Suppressor macrophage treated with lipopolysaccharide for 1 hour (primary cell): ENCODE measurements around the gene LRRC8D.
"Not testable (repeated sequence)": the region's sequence is repeated elsewhere in the genome, so short reads cannot be mapped to it uniquely, and the experiment has no call there.

Source experiments
- DNase-seq, 3 donors: peaks; one replicate each; pipeline ENCODE4 v3.0.0-alpha.2; 2020 to 2022

Gene LRRC8D

DNA sequence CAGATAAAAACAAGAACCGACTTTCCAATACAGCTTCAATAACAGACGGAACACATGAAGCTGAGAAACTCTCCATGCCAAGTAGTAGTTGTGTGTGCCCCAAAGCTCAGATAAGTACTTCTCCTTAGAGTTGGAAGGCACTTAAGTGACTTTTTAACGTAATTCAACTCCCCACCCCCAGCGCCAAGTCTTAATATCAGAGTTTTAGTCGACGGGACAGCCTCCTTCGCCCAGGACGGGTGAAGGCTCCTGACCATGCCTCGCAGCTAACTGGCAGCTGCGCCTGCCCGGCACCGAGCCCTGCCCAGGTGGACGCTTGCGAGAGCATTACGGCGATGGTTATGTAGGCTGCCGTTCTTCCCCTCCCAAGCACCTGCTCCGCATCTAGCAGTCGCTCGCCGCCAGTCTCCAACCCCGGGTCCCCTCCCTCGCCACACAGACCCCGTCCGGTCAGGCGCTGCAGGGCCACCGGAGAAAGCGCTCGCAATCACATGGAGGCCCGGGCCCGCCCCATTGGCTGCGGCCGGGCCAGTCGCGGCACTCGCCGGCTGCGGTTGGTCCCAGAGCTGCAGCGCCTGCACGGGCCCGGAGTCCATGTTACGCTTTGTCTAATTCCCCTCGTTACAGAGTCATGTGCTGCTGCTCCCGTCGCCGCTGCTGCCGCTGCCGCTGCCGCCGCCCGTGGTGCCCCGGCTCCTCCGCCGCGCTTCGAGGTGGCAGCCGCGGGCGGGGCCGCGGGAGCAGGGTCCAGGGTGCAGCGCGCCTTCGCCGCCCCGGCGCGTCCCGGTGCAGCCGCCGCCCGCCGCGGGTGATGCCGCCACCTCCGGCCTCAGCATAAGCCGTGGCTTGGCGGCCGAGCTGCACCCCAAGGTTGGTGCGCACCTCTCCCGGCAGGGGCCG lies at the start of gene LRRC8D:
Gene LRRC8D, plus strand, starts transcription at position 611 of the 900 bp plus-strand sequence. CDS start 112,037 bp downstream, outside the sequence.
- DNase-seq = peak; percentile 87 to 93 (median 87)

DNA sequence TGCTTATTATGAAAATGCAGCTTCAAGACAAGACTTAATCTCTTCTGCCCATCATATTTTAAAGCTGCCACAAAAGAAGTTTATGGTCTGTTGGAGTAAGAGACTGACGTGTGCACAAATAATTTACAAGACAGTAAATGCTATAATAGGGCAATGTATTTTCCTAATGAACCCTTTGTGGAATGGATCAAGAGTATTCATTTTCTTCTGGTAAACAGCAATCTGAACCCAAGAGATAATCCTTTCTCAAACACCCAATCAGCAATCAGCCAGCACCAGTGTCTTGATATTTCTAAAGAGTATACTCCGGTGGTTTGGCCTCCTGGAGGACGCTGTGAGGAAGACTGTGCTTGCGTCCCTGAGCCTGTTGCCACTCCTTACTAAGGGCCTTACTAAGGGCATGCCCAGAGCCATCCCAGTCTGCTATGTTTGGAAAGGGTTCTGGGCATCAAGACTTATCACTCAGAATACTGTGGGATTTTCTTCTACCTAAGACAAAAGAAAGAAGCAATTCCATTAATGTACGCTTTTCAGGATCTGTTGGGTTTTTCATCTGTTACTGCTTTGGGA lies 48.8 kb upstream of the LRRC8D start:
- no peak for DNase-seq

DNA sequence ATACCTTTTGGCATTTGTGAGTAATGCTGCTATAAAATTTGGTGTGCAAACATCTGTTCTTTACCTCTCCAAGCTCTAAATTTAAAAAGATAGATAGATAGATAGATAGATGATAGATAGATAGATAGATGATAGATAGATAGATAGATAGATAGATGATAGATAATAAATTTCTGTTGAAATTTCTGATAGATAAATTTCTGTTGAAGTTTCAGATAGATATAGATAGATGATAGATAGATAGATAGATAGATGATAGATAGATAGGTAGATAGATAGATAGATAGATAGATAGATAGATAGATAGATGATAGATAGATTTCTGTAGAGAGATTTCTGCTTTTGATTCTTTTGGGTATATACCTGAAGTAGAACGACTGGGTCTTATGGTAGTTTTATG lies 44.7 kb upstream of the LRRC8D start:
- not testable (repeated sequence) for DNase-seq

DNA sequence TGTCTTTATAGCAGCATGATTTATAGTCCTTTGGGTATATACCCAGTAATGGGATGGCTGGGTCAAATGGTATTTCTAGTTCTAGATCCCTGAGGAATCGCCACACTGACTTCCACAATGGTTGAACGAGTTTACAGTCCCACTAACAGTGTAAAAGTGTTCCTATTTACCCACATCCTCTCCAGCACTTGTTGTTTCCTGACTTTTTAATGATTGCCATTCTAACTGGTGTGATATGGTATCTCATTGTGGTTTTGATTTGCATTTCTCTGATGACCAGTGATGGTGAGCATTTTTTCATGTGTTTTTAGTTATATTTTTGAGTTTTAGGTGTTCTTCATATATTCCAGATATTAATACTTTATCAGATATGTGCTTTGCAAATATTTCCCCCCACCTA lies 43.6 kb upstream of the LRRC8D start:
- not testable (repeated sequence) for DNase-seq

DNA sequence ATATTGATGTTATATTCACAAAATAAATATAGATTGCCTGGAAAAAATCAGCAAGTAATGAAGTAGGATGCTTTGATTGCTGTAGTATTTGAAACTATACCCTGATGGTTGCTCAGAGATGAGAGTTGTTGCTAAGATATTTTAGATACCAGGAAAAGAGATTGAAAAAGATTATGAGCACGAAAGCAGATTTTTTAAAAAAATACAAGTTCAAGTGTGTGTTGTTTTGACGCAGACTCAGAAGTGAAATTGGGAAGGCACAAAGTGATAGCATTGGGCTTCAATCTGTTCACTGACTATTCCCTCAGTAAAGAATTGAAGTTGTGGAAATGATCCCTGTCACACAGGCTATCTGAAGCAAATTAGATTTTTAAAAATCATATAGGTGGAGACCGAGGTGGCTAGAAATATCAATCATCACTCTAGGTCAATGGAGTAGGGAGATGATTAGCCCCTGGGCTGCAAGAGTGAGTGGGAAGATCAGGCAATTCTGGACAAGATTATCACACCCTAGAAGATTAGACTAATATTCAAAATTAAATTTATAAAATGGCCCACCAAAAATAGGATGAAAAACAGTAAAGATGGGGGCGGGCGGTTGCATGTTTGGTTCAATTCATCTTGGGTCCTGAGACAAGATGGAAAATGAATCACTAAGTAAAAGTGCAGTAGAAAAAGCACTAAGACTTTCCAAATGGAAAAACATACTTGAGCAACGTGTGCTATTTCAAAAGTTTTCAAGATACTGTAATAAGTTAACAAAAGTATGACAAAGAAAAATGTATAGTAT lies 41.5 kb upstream of the LRRC8D start:
- DNase-seq = no peak

DNA sequence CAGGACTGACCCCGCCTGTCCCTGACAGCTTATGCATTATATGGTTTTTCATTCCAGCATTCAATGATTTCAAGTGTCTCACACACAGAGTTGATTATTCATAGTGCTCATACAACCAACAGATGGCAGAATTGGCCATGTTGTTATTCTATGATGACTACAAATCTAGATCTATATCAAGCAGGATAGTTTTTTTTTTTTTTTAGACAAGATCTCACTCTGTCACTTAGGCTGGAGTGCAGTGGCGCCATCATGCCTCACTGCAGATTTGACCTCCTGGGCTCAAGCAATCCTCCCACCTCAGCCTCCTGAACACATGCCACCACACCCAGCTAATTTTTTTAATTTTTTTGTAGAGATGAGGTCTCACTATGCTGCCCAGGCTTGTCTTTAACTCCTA lies 40.1 kb upstream of the LRRC8D start:
- peak in 2 of 3 donors; percentile 49 to 52 for DNase-seq

DNA sequence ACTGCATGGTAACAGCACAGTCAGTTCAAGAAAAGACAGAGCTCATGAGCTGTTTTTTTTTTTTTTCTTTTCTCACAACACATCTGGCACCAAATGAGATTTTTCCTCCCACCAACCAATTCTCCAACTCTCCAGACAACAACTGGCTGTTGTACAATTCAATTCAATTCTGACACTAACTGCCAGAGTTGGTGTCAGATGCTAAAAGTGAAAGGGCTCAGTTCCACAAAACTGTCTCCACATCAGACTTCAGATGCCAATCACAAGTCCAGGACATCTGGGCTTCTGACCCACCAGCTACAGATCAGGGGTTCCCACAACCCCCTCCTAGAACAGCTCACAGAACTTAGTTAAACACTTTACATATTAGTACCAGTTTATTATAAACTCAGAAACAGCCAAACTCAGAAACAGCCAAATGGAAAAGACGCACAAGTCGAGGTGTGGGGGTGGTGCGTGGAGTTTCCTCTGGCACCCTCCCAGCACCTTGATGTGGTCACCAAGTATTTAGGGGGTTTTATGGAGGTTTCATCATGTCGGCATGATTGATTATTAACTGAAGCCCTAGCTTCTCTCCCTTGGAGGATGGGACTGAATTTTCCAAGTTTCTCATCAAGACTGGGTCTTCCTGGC lies 39.2 kb upstream of the LRRC8D start:
- DNase-seq = peak in 1 of 3 donors; percentile 39

DNA sequence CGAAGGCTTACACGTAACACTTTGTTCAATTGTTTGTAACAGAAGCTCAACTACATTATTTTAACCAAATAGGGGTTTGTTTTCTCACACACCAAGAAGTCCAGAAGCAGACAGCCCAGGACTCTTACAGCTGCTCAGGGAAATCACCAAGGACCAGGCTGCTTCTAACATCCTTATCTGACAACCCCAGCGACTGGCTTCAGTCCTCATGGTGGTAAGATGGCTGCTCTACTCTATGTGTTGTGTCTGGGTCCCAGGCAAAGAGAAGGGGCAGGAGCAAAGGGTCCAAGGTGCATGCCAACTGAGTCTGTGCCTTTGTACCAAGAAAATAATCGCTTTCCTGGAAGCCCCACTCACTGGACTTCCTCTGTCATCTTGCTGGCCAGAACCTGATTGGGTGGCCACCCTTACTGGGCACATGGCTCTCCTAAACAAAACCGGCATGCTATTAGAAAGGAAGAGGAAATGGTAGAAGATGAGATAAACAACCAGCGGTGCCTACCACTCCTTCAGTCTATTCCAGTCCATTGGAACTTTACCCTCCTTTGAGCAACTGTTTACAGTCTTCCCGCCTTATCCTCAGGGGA lies 34.1 kb upstream of the LRRC8D start:
- no peak for DNase-seq

DNA sequence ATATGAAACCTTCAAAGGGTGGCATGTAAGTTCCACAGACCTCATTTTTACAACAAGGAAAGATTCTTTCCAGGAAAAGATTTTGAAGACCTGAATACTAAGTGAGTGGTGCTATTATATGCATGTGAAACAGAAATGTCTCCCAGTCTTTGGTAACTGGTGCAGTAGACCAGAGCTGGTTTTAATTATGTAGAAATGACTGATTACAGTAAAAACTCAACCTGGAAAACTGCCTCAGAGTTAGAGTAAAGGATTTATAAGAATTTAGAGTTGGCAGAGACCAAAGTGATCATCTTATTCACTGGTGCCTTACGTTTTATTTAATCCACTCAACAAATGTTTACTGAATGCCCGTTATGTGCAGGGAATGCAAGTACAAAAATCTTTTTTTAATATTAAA lies 30.2 kb upstream of the LRRC8D start:
- DNase-seq = no peak

DNA sequence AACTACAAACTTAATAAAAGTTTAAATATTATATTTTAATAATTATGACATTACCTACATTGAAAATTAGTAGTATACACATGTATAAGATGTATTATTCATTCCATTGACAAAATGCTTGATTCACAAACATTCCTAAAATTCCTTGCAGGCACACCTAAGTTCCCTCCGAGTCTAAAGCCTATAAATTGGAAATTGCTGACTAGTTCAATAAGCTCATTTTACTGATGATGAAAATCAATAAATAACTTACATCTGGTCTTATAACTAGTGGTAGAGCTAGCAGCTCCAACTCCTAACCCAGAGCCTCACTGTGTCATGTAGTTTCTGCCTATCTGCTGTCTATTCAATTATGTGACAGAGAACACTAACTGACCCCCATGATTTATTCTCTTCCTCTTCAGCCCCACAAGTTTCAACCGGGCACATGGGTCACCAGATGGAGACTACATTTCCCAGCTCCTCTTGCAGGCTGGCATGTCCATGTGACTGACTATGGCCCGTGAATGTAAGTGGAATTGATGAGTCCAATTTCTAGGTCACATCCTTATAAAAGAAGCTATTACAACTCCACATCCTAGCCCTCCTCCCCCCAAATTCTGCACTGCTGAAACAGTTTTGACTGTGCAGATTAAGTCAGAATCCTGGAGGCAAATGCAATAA lies 29.6 kb upstream of the LRRC8D start:
- no peak for DNase-seq

DNA sequence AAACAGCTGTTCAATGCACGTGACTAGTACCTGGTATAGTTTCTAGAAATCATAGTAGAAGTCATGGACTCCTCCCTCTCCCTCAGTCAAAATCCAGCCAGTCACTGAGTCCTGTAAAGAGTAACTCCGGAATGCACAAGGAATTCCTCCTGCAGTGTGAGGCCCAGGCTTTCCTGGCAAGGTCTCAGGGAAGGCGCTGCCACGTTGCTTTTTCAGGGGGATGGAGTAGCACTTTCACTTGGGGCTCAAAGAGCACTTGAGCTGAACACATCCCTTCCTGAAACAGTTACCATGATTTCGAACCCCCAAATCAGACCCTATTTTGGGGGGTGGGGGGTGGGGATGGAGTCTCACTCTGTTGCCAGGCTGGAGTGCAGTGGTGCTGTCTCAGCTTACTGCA lies 26.4 kb upstream of the LRRC8D start:
- no peak for DNase-seq

DNA sequence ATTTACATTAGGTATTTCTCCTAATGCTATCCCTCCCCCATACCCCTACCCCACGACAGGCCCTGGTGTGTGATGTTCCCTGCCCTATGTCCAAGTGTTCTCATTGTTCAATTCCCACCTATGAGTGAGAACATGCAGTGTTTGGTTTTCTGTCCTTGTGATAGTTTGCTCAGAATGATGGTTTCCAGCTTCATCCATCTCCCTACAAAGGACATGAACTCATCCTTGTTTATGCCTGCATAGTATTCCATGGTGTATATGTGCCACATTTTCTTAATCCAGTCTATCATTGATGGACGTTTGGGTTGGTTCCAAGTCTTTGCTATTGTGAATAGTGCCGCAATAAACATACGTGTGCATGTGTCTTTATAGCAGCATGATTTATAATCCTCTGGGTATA lies 25.3 kb upstream of the LRRC8D start:
- not testable (repeated sequence) for DNase-seq

DNA sequence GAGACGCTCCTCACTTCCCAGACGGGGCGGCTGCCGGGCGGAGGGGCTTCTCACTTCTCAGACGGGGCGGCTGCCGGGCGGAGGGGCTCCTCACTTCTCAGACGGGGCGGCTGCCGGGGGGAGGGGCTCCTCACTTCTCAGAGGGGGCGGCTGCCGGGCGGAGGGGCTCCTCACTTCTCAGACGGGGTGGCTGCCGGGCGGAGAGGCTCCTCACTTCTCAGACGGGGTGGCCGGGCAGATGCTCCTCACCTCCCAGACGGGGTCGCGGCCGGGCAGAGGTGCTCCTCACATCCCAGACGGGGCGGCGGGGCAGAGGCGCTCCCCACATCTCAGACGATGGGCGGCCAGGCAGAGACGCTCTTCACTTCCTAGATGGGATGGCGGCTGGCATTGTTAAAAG lies 23.0 kb upstream of the LRRC8D start:
- not testable (repeated sequence) for DNase-seq

DNA sequence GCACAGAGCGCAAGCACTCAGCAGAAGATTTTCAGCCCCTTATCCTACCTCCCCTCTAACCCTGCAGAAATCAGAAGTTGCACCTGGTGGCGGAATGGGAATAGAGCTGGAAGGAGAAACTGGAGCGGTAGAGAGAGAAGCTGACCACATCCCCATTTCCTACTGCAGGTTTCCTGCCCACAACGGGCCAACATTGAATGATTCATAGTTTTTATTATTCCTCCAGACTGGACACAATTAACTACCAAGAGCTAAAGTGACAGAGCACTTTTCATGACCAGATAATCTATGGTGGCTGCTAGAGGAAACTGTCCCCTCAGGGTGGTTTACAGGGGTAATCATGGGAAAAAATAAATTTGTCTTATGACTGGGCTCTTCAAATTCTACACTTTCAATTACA lies 21.3 kb upstream of the LRRC8D start:
- peak; percentile 35 to 63 (median 57) for DNase-seq

DNA sequence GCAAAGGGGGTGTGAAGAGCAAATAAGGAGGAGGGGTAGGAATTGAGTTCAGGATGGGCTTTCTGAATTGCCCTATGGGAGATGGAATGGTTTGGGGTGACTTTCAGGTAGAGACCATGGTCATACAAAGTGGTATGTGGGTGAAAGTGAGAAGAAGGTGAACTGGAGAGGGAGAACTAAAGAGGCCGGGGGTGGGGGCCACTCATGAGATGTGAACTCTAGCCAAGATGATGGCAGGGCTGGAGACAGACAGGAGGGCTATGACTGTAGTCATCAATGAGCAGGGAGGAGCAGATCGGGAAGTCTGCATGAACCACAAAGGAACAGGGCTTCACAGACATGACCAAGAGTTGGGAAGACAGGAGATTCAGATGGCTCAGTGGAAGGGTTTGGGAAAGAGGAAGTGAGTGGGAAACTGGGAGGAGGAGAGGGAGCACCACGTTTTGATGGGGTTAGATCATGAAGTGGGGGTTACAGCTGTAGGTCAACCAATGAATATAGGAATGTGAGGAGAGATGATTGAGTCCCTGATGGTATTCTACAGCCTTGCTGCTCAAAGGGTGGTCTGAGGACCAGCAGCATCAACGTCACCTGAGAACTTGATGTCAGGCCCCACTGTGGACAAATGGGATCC lies 20.7 kb upstream of the LRRC8D start:
- DNase-seq = peak in 1 of 3 donors; percentile 21

DNA sequence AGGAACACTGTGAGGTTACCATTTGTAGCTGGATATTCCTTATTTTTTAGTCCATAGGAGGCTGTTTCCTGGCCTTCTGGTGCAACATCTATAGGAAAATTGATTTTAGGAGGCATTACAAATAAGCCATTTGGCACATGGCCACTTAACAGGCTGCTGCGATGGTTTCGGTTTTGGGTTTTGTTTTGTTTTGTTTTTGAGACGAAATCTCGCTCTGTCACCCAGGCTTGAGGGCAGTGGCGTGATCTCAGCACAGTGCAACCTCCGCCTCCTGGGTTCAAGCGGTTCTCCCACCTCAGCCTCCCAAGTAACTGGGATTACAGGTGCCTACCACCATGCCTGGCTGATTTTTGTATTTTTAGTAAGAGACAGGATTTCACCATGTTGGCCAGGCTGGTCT lies 20.1 kb upstream of the LRRC8D start:
- DNase-seq = no peak

DNA sequence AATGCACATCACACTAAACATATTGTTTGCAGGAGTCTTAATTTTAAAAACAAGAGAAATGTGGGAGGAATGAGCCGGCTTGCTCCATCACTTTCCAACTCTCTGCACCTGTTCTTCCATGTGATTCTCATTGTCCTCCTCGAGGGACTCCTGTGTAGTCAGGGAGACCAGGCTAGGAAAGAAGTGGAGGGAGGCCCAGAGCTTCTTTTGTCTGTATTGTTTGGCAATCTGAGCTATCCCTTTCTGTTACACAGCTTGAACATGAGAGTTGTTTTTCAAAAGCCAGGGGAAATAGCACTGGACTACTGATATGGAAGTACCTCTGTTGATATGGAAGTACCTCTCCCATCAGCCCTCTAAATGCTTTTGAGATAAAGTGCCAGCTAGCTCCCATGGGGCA lies 18.8 kb upstream of the LRRC8D start:
- DNase-seq = no peak

DNA sequence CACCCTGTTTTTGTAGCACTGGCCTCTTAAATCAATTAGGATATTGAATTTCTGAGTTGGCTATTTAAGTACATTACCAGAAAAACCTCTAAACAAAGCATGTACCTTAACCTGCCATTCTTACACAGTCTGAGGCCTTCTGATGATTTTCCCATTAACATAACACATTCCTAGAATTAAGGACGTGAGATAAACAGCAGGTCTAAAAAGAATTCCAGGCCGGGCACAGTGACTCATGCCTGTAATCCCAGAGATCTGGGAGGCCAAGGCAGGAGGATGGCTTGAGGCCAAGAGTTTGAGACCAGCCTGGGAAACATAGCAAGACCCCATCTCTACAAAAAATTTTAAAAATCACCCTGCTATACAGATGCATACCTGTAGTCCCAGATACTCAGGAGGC lies 18.0 kb upstream of the LRRC8D start:
- no peak for DNase-seq

DNA sequence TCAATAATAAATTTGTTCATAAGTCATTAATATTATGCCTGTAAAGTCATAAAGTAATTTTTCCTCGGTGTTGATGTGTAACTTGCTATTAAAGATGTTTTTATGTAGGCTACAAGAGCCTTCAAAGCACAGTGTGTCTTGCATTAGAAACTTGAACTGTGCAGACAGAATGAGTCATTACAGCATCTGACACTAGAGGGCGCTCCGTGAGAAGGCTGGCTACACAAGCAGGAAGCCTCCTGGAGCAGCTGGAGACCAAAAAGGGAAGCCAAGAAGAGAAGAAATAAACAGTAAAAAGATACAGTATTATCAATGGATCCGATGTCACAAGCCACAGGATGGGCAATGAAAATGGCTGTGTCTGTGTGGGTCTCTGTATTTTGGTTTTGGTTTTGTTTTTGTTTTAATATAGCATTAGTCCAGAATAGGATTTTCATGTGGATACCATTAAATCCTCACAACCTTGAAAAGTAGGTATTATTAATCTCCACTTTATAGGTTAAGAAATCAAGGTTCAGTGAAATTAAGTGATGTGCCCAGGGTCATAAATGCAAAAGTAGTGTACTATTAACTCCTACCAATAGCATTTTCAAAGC lies 16.1 kb upstream of the LRRC8D start:
- peak; percentile 91 to 95 (median 92) for DNase-seq

DNA sequence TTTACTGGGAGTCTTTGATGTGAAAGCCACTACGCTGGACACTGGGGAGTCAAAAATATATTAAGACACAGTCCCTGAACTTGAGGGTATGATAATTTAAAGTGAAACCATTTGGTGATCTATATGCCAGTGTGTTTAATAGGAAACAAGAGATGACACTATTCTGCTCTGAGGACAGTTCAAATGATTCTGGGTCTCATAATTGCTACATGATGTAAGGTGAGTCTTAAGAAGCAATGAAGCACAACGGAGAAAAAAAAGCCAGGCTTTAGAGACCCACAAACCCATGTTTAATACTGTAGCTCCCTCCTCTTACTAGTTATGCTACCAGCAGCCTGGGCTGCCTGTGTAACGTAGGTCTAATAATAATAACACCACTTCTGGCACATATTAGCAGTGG lies 14.2 kb upstream of the LRRC8D start:
- DNase-seq = no peak

DNA sequence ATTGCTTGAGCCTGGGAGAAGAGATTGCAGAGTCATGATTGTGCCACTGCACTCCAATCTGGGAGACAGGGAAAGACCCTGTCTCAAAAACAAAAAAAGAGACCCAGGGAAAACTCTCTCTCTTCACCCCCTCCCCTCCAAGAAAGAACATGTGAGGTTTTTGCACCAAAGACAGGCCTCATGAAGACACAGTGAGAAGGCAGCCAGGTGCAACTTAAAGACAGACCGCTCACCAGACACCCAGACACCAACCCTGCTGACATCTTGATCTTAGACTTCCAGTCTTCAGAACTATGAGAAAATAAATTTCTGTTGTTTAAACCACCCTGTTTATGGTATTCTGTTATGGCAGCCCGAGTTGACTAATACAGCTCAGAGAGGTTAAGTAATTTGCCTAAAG lies 13.3 kb upstream of the LRRC8D start:
- DNase-seq = no peak
